B cell (primary cell): ENCODE measurements around the gene RBM46.

Source experiments
- CTCF ChIP-seq: fragments of 200-600 bp; IDR thresholded peaks from one replicate; pipeline ENCODE4 v1.8.0; 2022; ENCODE audit warnings: antibody characterized with exemption, mild to moderate bottlenecking
- EZH2 ChIP-seq: IDR thresholded peaks from 2 replicates; pipeline ENCODE4 v1.6.1; 2012; ENCODE audit warnings: borderline replicate concordance, low read depth, mild to moderate bottlenecking, moderate library complexity, low read length; ENCODE audit not compliant: insufficient read depth, poor library complexity, severe bottlenecking

GRCh38 chr4:154838694-154839093 is 57.6 kb downstream of the RBM46 start:
- TF ChIP-seq EZH2 (no peak), CTCF (no peak)
